PC-9 (cell line): ENCODE data around the gene EPHA7. TPM values are rescaled to one million over a fixed set of nuclear protein-coding genes. Genes with fewer than 3 reads are reported as not detected.

Source experiments
- BruUV-seq: library from RNA; stranded (reverse); fragments of 400-500 nt; replicated peaks from 2 replicates; lab custom pipeline; 2021; lab: Mats Ljungman, UMichigan
- CTCF ChIA-PET: fragments of 300-600 bp; sonication (Branson Sonifier 250); formaldehyde crosslinking; loops from one replicate; lab custom pipeline; 2022; ENCODE audit warnings: antibody characterized with exemption; lab: Charles Lee
- POLR2A ChIA-PET: fragments of 300-600 bp; sonication (Branson Sonifier 250); formaldehyde crosslinking; loops from one replicate; lab custom pipeline; 2022; ENCODE audit warnings: antibody characterized with exemption; ENCODE audit not compliant: unreplicated experiment; lab: Charles Lee
- DNase-seq, 2 experiments: peaks; one replicate each; pipeline versions ENCODE4 v3.0.0 to v3.0.0-alpha.2; 2015 to 2022; ENCODE audit warnings: mixed read lengths in 1 of 2
- H2AFZ ChIP-seq: fragments of 200-600 bp; sonication (generic); 2 replicates; pipeline ENCODE4 v1.8.1; 2017; ENCODE audit warnings: antibody characterized with exemption
- H3F3A ChIP-seq: fragments of 200-600 bp; sonication (generic); 2 replicates; pipeline ENCODE4 v1.8.1; 2017; ENCODE audit warnings: antibody characterized with exemption, mild to moderate bottlenecking, low read depth; ENCODE audit not compliant: insufficient read depth
- H3K27ac ChIP-seq: fragments of 200-600 bp; sonication (generic); 2 replicates; pipeline ENCODE4 v1.6.1; 2016; ENCODE audit warnings: mixed run types
- H3K27me3 ChIP-seq: fragments of 200-600 bp; sonication (generic); 2 replicates; pipeline ENCODE4 v1.6.1; 2016; ENCODE audit warnings: low read depth, mixed run types; ENCODE audit not compliant: insufficient read depth
- H3K36me3 ChIP-seq: fragments of 200-600 bp; sonication (generic); 2 replicates; pipeline ENCODE4 v1.6.1; 2016; ENCODE audit warnings: low read depth, mixed run types
- H3K4me1 ChIP-seq: fragments of 200-600 bp; sonication (generic); replicated peaks from 2 replicates; pipeline ENCODE4 v1.6.1; 2016; ENCODE audit warnings: mixed run types; ENCODE audit not compliant: insufficient read depth
- H3K4me2 ChIP-seq: fragments of 200-600 bp; sonication (generic); 2 replicates; pipeline ENCODE4 v1.6.1; 2017; ENCODE audit warnings: mixed run types
- H3K4me3 ChIP-seq: fragments of 200-600 bp; sonication (generic); 2 replicates; pipeline ENCODE4 v1.6.1; 2016; ENCODE audit warnings: mixed run types
- H3K79me2 ChIP-seq: fragments of 200-600 bp; sonication (generic); 2 replicates; pipeline ENCODE4 v1.6.1; 2017; ENCODE audit warnings: low read depth, mixed run types
- H3K9me2 ChIP-seq: fragments of 200-600 bp; sonication (generic); 2 replicates; pipeline ENCODE4 v1.8.1; 2017; ENCODE audit warnings: mild to moderate bottlenecking; ENCODE audit not compliant: insufficient read depth
- H3K9me3 ChIP-seq: fragments of 200-600 bp; sonication (generic); 2 replicates; pipeline ENCODE4 v1.8.1; 2016; ENCODE audit warnings: low read depth; ENCODE audit not compliant: insufficient read depth
- H4K20me1 ChIP-seq: fragments of 200-600 bp; sonication (generic); 2 replicates; pipeline ENCODE4 v1.8.1; 2017; ENCODE audit not compliant: insufficient read depth
- EZH2 ChIP-seq: fragments of 200-600 bp; sonication (generic); IDR thresholded peaks from 2 replicates; pipeline ENCODE4 v1.8.0; 2017; ENCODE audit warnings: antibody characterized with exemption, low read depth
- intact Hi-C: fragments of 100-400 bp; cut with micrococcal nuclease; formaldehyde crosslinking; loops from one replicate; pipeline ENCODE4 v1.10.0; 2022; ENCODE audit not compliant: unreplicated experiment
- total RNA-seq: library from RNA; stranded (reverse); gene quantifications from 2 replicates; pipeline ENCODE4 v1.2.3, GENCODE V29; 2021
- TF ChIP-seq, protein P1 (sequence below): fragments of 200-600 bp; sonication (generic); conservative IDR thresholded peaks from 2 replicates; pipeline ENCODE4 v1.6.1; 2017; ENCODE audit warnings: mixed run types, antibody characterized with exemption, mild to moderate bottlenecking, moderate library complexity

EPHA7 gene
- total RNA-seq, 1 experiment from 2014 or later = 0.57 TPM

DNA sequence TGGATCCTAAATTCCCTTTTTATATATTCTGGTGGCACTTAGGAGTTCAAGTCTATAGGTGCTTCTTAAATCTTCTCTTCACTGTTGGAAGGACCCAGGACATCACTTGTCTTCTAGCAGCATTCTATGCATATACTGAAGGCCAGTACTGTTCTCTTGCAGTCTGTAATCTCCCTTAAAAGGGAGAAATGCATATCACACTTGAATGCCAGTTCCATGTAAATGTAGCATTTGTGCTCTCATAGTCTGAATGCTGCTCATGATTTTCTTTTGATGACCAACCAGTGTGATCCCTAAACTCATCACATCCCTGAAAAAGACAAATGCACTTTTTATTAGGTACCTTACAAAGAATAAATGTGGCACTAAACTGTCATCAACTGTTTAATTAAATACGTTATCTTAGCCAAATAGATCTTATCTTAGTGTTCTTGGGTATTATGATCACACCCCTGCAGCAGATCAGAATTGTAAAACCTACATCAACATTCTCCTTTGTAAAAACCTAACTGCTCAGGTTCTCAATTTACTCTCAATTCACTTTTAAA is 176.1 kb downstream of the EPHA7 start:
- no peak overlapping the region for H3K4me2 ChIP-seq
- POLR2A ChIA-PET = no interaction called here
- DNase-seq = no peak
- intact Hi-C loops = no loop called here
- no peaks in the 10 kb centered on the region for H3K79me2 ChIP-seq
- H3K9me2 ChIP-seq = no peaks in the 10 kb centered on the region
- H3K4me1 ChIP-seq = no peaks in the 10 kb centered on the region
- no peaks in the 10 kb centered on the region for H3K36me3 ChIP-seq
- H2AFZ ChIP-seq = no peak overlapping the region
- H3K27me3 ChIP-seq = no peaks in the 10 kb centered on the region
- BruUV-seq = no TSS peak
- no peaks in the 10 kb centered on the region for H3K9me3 ChIP-seq
- TF ChIP-seq, protein P1, sequence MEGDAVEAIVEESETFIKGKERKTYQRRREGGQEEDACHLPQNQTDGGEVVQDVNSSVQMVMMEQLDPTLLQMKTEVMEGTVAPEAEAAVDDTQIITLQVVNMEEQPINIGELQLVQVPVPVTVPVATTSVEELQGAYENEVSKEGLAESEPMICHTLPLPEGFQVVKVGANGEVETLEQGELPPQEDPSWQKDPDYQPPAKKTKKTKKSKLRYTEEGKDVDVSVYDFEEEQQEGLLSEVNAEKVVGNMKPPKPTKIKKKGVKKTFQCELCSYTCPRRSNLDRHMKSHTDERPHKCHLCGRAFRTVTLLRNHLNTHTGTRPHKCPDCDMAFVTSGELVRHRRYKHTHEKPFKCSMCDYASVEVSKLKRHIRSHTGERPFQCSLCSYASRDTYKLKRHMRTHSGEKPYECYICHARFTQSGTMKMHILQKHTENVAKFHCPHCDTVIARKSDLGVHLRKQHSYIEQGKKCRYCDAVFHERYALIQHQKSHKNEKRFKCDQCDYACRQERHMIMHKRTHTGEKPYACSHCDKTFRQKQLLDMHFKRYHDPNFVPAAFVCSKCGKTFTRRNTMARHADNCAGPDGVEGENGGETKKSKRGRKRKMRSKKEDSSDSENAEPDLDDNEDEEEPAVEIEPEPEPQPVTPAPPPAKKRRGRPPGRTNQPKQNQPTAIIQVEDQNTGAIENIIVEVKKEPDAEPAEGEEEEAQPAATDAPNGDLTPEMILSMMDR = no peak
- no peak for TF ChIP-seq EZH2
- H3K27ac ChIP-seq = no peak overlapping the region
- no peak overlapping the region for H3K4me3 ChIP-seq
- H3F3A ChIP-seq = no peaks in the 10 kb centered on the region
- CTCF ChIA-PET = no interaction called here
- H4K20me1 ChIP-seq = no peaks in the 10 kb centered on the region

- no peaks in the 10 kb centered on the region for H3K4me1 ChIP-seq
- intact Hi-C loops = no loop called here
- H3K9me3 ChIP-seq = no peaks in the 10 kb centered on the region
- no peaks in the 10 kb centered on the region for H3K79me2 ChIP-seq
- TF ChIP-seq, protein P1 = no peak
- TF ChIP-seq EZH2 = no peak
- no peak overlapping the region for H3K4me3 ChIP-seq
- CTCF ChIA-PET = no interaction called here
- H3K36me3 ChIP-seq = no peaks in the 10 kb centered on the region
- no peak overlapping the region for H3K27ac ChIP-seq
- H2AFZ ChIP-seq = no peak overlapping the region
- H3K27me3 ChIP-seq = no peaks in the 10 kb centered on the region
- no peaks in the 10 kb centered on the region for H4K20me1 ChIP-seq
- H3K9me2 ChIP-seq = no peaks in the 10 kb centered on the region
- no TSS peak for BruUV-seq
- POLR2A ChIA-PET = no interaction called here
- no peak for DNase-seq
- no peaks in the 10 kb centered on the region for H3F3A ChIP-seq
- no peak overlapping the region for H3K4me2 ChIP-seq
These were observed 177.3 kb downstream of the EPHA7 start for GRCh38 chr6:93242049-93242448.

DNA sequence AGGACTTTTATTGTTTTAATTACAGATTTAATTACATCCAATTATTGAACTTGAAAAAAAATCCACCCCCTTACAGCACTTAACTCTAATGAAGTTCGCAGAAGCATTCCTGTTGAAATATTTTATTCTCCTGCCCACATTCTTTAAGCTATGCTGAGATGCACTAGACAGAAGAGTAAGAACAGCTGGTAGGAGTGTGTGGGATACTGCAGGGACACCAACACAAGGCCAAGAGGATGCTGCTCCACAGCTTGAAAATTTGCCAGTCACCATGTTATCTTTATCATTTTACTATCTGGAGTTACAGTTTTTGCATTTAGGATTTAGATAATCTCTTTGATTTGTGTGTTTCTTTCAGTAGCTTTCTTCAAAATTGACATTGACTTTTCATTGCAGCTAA is 180.7 kb downstream of the EPHA7 start:
- BruUV-seq = no TSS peak
- POLR2A ChIA-PET = no interaction called here
- H3K27ac ChIP-seq = no peak overlapping the region
- H4K20me1 ChIP-seq = no peaks in the 10 kb centered on the region
- intact Hi-C loops = no loop called here
- CTCF ChIA-PET = no interaction called here
- no peaks in the 10 kb centered on the region for H3K4me1 ChIP-seq
- H3F3A ChIP-seq = no peaks in the 10 kb centered on the region
- no peaks in the 10 kb centered on the region for H3K79me2 ChIP-seq
- H2AFZ ChIP-seq = no peak overlapping the region
- no peaks in the 10 kb centered on the region for H3K9me2 ChIP-seq
- no peak for TF ChIP-seq EZH2
- TF ChIP-seq, protein P1 = no peak
- H3K36me3 ChIP-seq = no peaks in the 10 kb centered on the region
- H3K4me3 ChIP-seq = no peak overlapping the region
- H3K4me2 ChIP-seq = no peak overlapping the region
- H3K9me3 ChIP-seq = no peaks in the 10 kb centered on the region
- H3K27me3 ChIP-seq = no peaks in the 10 kb centered on the region
- no peak for DNase-seq
